ENCODE results near the gene PHOX2A.

DNA sequence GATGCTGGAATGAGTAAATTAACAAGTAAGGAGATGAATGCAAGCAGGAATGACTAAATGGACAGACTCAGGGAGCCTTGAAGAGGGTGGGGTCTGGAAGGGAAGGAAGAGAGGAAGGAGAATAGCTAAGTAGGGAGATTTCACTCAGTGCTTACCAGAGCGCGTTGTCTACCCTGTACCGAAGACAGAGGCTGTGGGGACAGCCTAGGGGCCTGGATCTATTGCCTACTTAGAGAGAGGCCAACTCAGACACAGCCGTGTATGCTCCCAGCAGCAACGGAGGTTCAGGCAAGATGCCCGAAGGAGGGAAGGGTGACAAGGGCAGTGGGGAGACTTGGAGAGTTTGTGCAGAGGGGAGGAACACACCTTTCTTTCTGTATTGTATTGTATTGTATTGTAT, 27.3 kb downstream of the PHOX2A start, which contains the start of gene FOLR2:
- TF ChIP-seq, protein P1, sequence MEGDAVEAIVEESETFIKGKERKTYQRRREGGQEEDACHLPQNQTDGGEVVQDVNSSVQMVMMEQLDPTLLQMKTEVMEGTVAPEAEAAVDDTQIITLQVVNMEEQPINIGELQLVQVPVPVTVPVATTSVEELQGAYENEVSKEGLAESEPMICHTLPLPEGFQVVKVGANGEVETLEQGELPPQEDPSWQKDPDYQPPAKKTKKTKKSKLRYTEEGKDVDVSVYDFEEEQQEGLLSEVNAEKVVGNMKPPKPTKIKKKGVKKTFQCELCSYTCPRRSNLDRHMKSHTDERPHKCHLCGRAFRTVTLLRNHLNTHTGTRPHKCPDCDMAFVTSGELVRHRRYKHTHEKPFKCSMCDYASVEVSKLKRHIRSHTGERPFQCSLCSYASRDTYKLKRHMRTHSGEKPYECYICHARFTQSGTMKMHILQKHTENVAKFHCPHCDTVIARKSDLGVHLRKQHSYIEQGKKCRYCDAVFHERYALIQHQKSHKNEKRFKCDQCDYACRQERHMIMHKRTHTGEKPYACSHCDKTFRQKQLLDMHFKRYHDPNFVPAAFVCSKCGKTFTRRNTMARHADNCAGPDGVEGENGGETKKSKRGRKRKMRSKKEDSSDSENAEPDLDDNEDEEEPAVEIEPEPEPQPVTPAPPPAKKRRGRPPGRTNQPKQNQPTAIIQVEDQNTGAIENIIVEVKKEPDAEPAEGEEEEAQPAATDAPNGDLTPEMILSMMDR (IDR thresholded peaks at IDR 0.05) = no peak
- TF ChIP-seq POLR2A (IDR thresholded peaks at IDR 0.05) = no peak
